ENCODE measurements around the gene ARMH4. TPM values are rescaled to one million over a fixed set of nuclear protein-coding genes. Genes with fewer than 3 reads are reported as not detected.

The ARMH4 gene
- total RNA-seq, 4 donors from 2014 or later: 0.44 to 4.4 (median 2.4) TPM

DNA sequence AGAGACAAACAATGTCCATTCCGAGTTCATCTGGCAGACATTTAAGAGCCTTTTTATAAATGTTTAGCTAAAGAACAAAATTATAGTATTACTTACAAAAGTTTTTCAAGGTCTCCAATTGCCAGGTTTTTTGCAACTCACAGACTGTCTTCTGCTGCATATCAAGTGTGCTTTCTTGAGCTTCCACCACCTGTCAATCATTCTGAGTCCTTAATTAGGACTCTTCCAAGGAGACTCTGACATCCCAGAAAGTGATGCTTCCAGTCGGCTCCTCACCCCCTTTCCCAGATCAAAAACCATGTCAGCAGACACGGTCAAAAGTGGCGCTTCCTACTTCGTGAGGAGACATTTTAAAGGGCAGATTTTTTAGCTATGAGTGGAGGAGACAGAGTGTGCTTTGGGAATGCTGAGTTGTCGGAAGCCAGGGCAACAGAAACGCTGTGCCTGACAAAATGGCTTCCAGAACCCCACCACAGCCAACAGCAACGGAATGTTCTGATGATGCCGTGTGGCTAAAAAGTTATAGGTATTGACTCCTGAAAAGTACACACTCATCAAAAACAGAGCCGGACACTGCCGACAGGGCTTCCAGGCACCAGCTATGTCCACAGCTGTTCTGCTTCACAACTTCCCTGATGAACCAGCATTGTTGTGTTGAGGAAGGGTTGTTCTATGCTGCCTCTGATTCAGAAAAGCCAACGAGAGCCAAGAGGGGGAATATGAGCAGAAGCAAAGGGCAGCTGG is 170.0 kb downstream of the ARMH4 start:
- no peaks in the 10 kb centered on the region for H3K9me3 ChIP-seq
- intact Hi-C loops (cut with DNase I): no loop called here
- no peak for DNase-seq
- WGBS, 2 donors: 56 to 77% methylated on average over 5 to 7 of the region's 12 CpGs
- peaks cover 0 to 5% (median 0%) of the 10 kb centered on the region in 4 donors for H3K27me3 ChIP-seq
- no peaks in the 10 kb centered on the region for H3K36me3 ChIP-seq
- peaks cover 0 to 11% (median 0%) of the 10 kb centered on the region in 3 donors for H3K4me1 ChIP-seq
- no peak overlapping the region for H3K4me3 ChIP-seq
- no peak overlapping the region for H3K27ac ChIP-seq
- TF ChIP-seq POLR2A (IDR thresholded peaks at IDR 0.05): no peak

DNA sequence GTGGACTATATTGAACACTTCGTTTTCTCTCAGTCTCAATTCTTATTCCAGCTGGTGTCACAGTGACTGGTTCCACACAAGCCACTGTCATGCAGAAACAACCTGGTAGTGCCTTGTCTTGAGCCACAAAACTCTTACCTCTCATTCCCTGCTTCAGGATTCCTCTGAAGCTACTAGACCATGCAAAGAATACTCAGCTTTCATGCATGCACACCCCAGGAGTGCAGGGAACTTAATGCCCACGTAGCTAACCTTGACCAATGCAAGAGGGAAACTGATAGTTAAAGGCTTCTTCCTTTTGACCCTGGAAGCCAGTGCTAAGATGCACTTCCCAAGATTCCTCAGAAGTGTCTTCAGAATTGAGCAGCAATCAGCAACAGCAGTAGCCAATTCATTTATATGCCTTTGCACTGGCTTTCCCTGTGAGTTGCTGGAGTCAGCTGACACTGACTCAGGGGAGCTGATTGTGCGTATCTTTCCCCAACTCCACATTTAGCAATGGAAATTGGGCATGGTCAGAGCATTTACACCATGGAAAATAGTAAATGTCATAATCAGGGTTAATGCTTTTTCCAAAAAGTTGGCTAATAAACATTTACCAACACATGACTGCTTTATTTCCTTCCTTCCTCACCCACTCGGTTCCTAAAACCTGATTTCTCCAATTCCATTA is 172.5 kb downstream of the ARMH4 start:
- WGBS, 2 donors: 48 to 50% methylated on average over 3 of the region's 4 CpGs
- Histone ChIP-seq H3K4me3 (no peak overlapping the region), H3K27ac (no peak overlapping the region), H3K9me3 (no peaks in the 10 kb centered on the region), H3K27me3 (peaks cover 0 to 5% (median 0%) of the 10 kb centered on the region in 4 donors), H3K36me3 (no peaks in the 10 kb centered on the region), H3K4me1 (peaks cover 0 to 7% (median 0%) of the 10 kb centered on the region in 3 donors)
- TF ChIP-seq, protein P1, sequence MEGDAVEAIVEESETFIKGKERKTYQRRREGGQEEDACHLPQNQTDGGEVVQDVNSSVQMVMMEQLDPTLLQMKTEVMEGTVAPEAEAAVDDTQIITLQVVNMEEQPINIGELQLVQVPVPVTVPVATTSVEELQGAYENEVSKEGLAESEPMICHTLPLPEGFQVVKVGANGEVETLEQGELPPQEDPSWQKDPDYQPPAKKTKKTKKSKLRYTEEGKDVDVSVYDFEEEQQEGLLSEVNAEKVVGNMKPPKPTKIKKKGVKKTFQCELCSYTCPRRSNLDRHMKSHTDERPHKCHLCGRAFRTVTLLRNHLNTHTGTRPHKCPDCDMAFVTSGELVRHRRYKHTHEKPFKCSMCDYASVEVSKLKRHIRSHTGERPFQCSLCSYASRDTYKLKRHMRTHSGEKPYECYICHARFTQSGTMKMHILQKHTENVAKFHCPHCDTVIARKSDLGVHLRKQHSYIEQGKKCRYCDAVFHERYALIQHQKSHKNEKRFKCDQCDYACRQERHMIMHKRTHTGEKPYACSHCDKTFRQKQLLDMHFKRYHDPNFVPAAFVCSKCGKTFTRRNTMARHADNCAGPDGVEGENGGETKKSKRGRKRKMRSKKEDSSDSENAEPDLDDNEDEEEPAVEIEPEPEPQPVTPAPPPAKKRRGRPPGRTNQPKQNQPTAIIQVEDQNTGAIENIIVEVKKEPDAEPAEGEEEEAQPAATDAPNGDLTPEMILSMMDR (IDR thresholded peaks at IDR 0.05): no peak
- TF ChIP-seq POLR2A (IDR thresholded peaks at IDR 0.05): no peak
- intact Hi-C loops (cut with DNase I): no loop called here
- no peak for DNase-seq

DNA sequence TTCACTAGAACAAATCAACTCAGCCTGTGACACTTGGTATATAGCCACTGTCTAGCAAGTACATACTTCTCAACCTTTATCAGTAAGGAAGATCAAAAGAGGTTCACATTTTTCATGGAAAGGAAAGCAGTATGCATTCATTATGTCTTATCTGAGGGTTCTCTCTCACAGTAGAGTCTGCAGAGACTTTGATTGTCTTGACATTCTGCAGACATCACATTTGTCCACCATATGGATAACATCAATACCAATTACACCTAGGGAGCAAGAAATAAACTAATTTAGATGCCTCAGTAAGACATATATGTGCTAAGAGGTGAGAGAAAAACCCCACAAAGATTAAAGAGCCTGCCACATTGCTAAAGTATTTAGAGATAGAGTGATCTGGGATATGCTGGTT is 175.3 kb downstream of the ARMH4 start:
- intact Hi-C loops (cut with DNase I): no loop called here
- Histone ChIP-seq H3K4me3 (no peak overlapping the region), H3K9me3 (no peaks in the 10 kb centered on the region), H3K27ac (no peak overlapping the region), H3K36me3 (no peaks in the 10 kb centered on the region), H3K4me1 (no peaks in the 10 kb centered on the region), H3K27me3 (no peaks in the 10 kb centered on the region)
- DNase-seq: no peak
- TF ChIP-seq POLR2A (IDR thresholded peaks at IDR 0.05): no peak
- TF ChIP-seq, protein P1 (IDR thresholded peaks at IDR 0.05): no peak

DNA sequence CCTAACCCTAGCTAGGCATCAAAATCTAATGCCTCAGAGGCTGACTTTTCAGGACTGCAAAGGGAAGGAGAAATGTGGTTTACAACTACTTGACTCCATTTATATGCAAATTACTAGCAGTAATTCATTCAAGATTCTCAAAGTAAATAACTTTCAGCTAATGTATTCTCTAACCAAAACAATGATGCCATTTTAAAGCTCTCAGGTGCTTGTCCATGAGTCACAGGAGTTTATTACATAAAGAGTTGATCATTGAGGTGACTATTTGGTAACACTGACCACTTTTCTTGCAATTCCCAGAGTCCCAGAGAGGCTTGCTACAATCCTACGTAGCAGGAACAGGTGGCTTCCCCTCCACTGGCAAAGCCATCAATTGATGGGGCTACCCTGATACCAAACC is 177.1 kb downstream of the ARMH4 start:
- intact Hi-C loops (cut with DNase I): no loop called here
- Histone ChIP-seq H3K27ac (no peak overlapping the region), H3K27me3 (no peaks in the 10 kb centered on the region), H3K4me1 (no peaks in the 10 kb centered on the region), H3K36me3 (no peaks in the 10 kb centered on the region), H3K9me3 (no peaks in the 10 kb centered on the region), H3K4me3 (no peak overlapping the region)
- DNase-seq: no peak
- TF ChIP-seq POLR2A (IDR thresholded peaks at IDR 0.05): no peak
- TF ChIP-seq, protein P1 (IDR thresholded peaks at IDR 0.05): no peak
- WGBS, 2 donors: 67% methylated on average over 1 of the region's 1 CpG; no CpG with 5 or more reads in 1 of the 2 donors

DNA sequence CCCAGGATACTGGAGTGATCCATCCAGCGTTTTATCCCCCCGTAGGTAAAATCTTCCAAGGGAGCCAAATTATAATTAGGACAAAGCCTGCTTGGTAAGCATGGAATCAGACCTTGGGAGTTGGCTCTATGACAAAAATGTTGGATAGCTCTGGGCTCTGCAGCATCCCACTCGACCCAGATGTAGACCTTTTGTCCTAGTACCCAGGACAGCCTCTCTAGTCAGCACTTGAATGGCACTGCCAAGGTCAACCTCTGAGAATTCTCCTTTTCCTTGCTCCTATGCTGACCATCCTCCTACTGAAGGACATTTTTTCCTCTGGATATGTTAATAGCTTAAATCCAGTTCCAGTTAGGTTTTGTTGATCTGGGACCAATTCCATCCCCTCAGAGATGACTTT is 181.4 kb downstream of the ARMH4 start:
- intact Hi-C loops (cut with DNase I): no loop called here
- Histone ChIP-seq H3K4me1 (no peaks in the 10 kb centered on the region), H3K27ac (no peak overlapping the region), H3K4me3 (no peak overlapping the region), H3K36me3 (no peaks in the 10 kb centered on the region), H3K27me3 (no peaks in the 10 kb centered on the region), H3K9me3 (no peaks in the 10 kb centered on the region)
- WGBS, 2 donors: 50 to 52% methylated on average over 3 of the region's 3 CpGs
- no peak for DNase-seq
- TF ChIP-seq, protein P1 (IDR thresholded peaks at IDR 0.05): no peak
- TF ChIP-seq POLR2A (IDR thresholded peaks at IDR 0.05): no peak

Measured in esophagus squamous epithelium (tissue), 5 donors.